H1 (cell line): Measurements from ENCODE around the gene FKBP2. TPM values are rescaled to one million over a fixed set of nuclear protein-coding genes. Genes with fewer than 3 reads are reported as not detected.

Experiments used
- CTCF ChIA-PET: fragments of 300-600 bp; sonication (Branson Sonifier 250); formaldehyde crosslinking; loops from one replicate; lab custom pipeline; 2021; ENCODE audit not compliant: partially characterized antibody; lab: Charles Lee
- POLR2A ChIA-PET: fragments of 300-600 bp; sonication (Branson Sonifier 250); formaldehyde crosslinking; loops from one replicate; lab custom pipeline; 2021; ENCODE audit warnings: inconsistent platforms; ENCODE audit not compliant: partially characterized antibody; lab: Charles Lee
- DNase-seq, 2 experiments: peaks; one replicate each; pipeline versions ENCODE4 v3.0.0 to v3.0.0-alpha.2; 2010 to 2022; ENCODE audit warnings: low spot score in 2 of 2, low read depth in 1 of 2, mixed read lengths in 1 of 2
- FAIRE-seq: peaks from 2 replicates; lab custom pipeline; 2011; peaks lifted over from hg19 to GRCh38; lab: Jason Lieb, UNC
- H2AFZ ChIP-seq: 2 replicates; pipeline ENCODE4 v1.8.1; 2012; ENCODE audit warnings: low read length, inconsistent platforms
- H2AK5ac ChIP-seq: 2 replicates; pipeline ENCODE4 v1.6.1; 2013; ENCODE audit warnings: low read depth, low read length
- H2BK120ac ChIP-seq: replicated peaks from 2 replicates; pipeline ENCODE3; 2013; ENCODE audit warnings: low read depth, low read length, inconsistent platforms
- H2BK12ac ChIP-seq: 2 replicates; pipeline ENCODE4 v1.6.1; 2013; ENCODE audit warnings: low read depth, low read length
- H2BK15ac ChIP-seq: 2 replicates; pipeline ENCODE4 v1.6.1; 2013; ENCODE audit warnings: low read length
- H2BK20ac ChIP-seq: 2 replicates; pipeline ENCODE4 v1.6.1; 2013; ENCODE audit warnings: low read length
- H2BK5ac ChIP-seq: 2 replicates; pipeline ENCODE4 v1.6.1; 2013; ENCODE audit warnings: low read depth, low read length
- H3K14ac ChIP-seq: 2 replicates; pipeline ENCODE4 v1.6.1; 2013; ENCODE audit warnings: inconsistent platforms; ENCODE audit not compliant: insufficient read length
- H3K18ac ChIP-seq: 2 replicates; pipeline ENCODE4 v1.6.1; 2013; ENCODE audit warnings: low read length; ENCODE audit errors: extremely low read depth
- H3K23ac ChIP-seq: 2 replicates; pipeline ENCODE4 v1.6.1; 2013; ENCODE audit warnings: inconsistent platforms; ENCODE audit not compliant: insufficient read length
- H3K23me2 ChIP-seq: 2 replicates; pipeline ENCODE4 v1.6.1; 2013; ENCODE audit warnings: low read depth, low read length
- H3K27ac ChIP-seq: 2 replicates; pipeline ENCODE4 v1.6.1; 2011; ENCODE audit warnings: low read depth, low read length, inconsistent platforms
- H3K27me3 ChIP-seq, 4 experiments: replicated peaks in 1 of 4; 1 replicate in 1 of 4; 2 replicates in 3 of 4; pipeline versions ENCODE4 v1.6.1 to v1.8.1; 2011 to 2013; ENCODE audit warnings: low read length in 3 of 4, mild to moderate bottlenecking in 3 of 4, inconsistent platforms in 2 of 4, mixed read lengths in 2 of 4, moderate library complexity in 1 of 4; ENCODE audit not compliant: control insufficient read depth in 3 of 4, insufficient read depth in 3 of 4; ENCODE audit errors: extremely low read depth in 1 of 4
- H3K36me3 ChIP-seq, 4 experiments: 2 replicates each; pipeline versions ENCODE4 v1.6.1 to v1.8.1; 2011 to 2013; ENCODE audit warnings: mild to moderate bottlenecking in 4 of 4, low read length in 3 of 4, moderate library complexity in 2 of 4, control low read depth in 1 of 4, inconsistent platforms in 1 of 4; ENCODE audit not compliant: insufficient read depth in 4 of 4, control insufficient read depth in 2 of 4
- H3K4ac ChIP-seq: replicated peaks from 2 replicates; pipeline ENCODE3; 2013; ENCODE audit warnings: low read length, low read depth, mixed read lengths, inconsistent platforms; ENCODE audit not compliant: insufficient read length
- H3K4me1 ChIP-seq, 4 experiments: replicated peaks in 1 of 4; 1 replicate in 1 of 4; 2 replicates in 3 of 4; pipeline versions ENCODE4 v1.6.1 to v1.8.1; 2011 to 2013; ENCODE audit warnings: low read length in 3 of 4, inconsistent platforms in 2 of 4, mixed read lengths in 1 of 4; ENCODE audit not compliant: insufficient read depth in 4 of 4, control insufficient read depth in 3 of 4
- H3K4me2 ChIP-seq, 2 experiments: 2 replicates each; pipeline versions ENCODE4 v1.6.1 to v1.8.1; 2011 to 2013; ENCODE audit warnings: low read depth in 2 of 2, low read length in 2 of 2, control low read depth in 1 of 2, inconsistent platforms in 1 of 2, mild to moderate bottlenecking in 1 of 2; ENCODE audit not compliant: insufficient read depth in 1 of 2
- H3K4me3 ChIP-seq, 4 experiments: fragments of 200-600, 300-600 bp in 1 of 4; sonication (generic), shearing (Covaris generic), sonication (Bioruptor Twin) in 1 of 4; 2 replicates each; pipeline versions ENCODE4 v1.5.1 to v1.8.1; 2011 to 2016; ENCODE audit warnings: low read length in 4 of 4, low read depth in 3 of 4, control low read depth in 2 of 4, inconsistent platforms in 2 of 4, mild to moderate bottlenecking in 2 of 4, mixed read lengths in 1 of 4, moderate library complexity in 1 of 4; ENCODE audit not compliant: insufficient read depth in 2 of 4; ENCODE audit errors: extremely low read depth in 1 of 4
- H3K56ac ChIP-seq: replicated peaks from 2 replicates; pipeline ENCODE3; 2013; ENCODE audit warnings: low read depth, mild to moderate bottlenecking, mixed read lengths, low read length, inconsistent platforms; ENCODE audit not compliant: insufficient read length
- H3K79me1 ChIP-seq: 2 replicates; pipeline ENCODE4 v1.6.1; 2013; ENCODE audit warnings: low read depth, low read length, control low read depth
- H3K79me2 ChIP-seq, 2 experiments: 2 replicates each; pipeline versions ENCODE4 v1.6.1 to v1.8.1; 2012 to 2013; ENCODE audit warnings: low read length in 2 of 2, mild to moderate bottlenecking in 2 of 2, inconsistent platforms in 1 of 2; ENCODE audit not compliant: insufficient read depth in 2 of 2, control insufficient read depth in 1 of 2
- H3K9ac ChIP-seq, 4 experiments: replicated peaks in 1 of 4; 1 replicate in 1 of 4; 2 replicates in 3 of 4; pipeline versions ENCODE4 v1.6.1 to v1.8.1; 2011 to 2013; ENCODE audit warnings: low read depth in 3 of 4, low read length in 3 of 4, control low read depth in 2 of 4, mild to moderate bottlenecking in 2 of 4, moderate library complexity in 2 of 4, inconsistent platforms in 1 of 4; ENCODE audit errors: extremely low read depth in 1 of 4
- H3K9me3 ChIP-seq, 2 experiments: 2 replicates each; pipeline versions ENCODE4 v1.6.1 to v1.8.1; 2012 to 2013; ENCODE audit warnings: mild to moderate bottlenecking in 2 of 2, moderate library complexity in 2 of 2, control low read depth in 1 of 2, inconsistent platforms in 1 of 2, low read depth in 1 of 2, low read length in 1 of 2, mixed read lengths in 1 of 2; ENCODE audit not compliant: insufficient read depth in 2 of 2
- H4K20me1 ChIP-seq, 2 experiments: replicated peaks in 1 of 2; 2 replicates each; pipeline versions ENCODE3 to v1.8.1; 2011 to 2013; ENCODE audit warnings: inconsistent platforms in 2 of 2, low read length in 2 of 2, mild to moderate bottlenecking in 1 of 2; ENCODE audit not compliant: insufficient read depth in 2 of 2, control insufficient read depth in 1 of 2
- H4K5ac ChIP-seq: 2 replicates; pipeline ENCODE4 v1.6.1; 2013; ENCODE audit warnings: low read length, low read depth, mixed read lengths, inconsistent platforms; ENCODE audit not compliant: insufficient read length
- H4K8ac ChIP-seq: 2 replicates; pipeline ENCODE4 v1.8.0; 2013; ENCODE audit warnings: mild to moderate bottlenecking, moderate library complexity, low read length, inconsistent platforms; ENCODE audit not compliant: insufficient read depth; ENCODE audit errors: extremely low read depth
- H4K91ac ChIP-seq: replicated peaks from 2 replicates; pipeline ENCODE3; 2013; ENCODE audit warnings: low read length, mixed read lengths, inconsistent platforms; ENCODE audit not compliant: insufficient read length
- CHD1 ChIP-seq: IDR thresholded peaks from 2 replicates; pipeline ENCODE4 v1.6.1; 2012; ENCODE audit warnings: low read depth, low read length, improper control_type of control experiment
- WGBS, 2 experiments: shearing (Covaris generic) in 1 of 2; methylation state at CpG; one replicate each; pipeline versions ENCODE4 v1.1.6 to v1.1.7; 2013 to 2015; ENCODE audit warnings: low lambda C conversion rate in 2 of 2, mixed read lengths in 2 of 2, inconsistent platforms in 1 of 2, low coverage in 1 of 2, missing lambda C conversion rate in 1 of 2; ENCODE audit not compliant: insufficient replicate concordance in 2 of 2, insufficient coverage in 1 of 2, insufficient read length in 1 of 2; ENCODE audit errors: extremely low coverage in 1 of 2, missing lambda C conversion rate in 1 of 2; 5-methylcytosine and 5-hydroxymethylcytosine counted together
- polyA plus RNA-seq, 7 experiments: library from polyadenylated mRNA; depleted of rRNA in 3 of 7; stranded (reverse) in 5 of 7; unstranded in 2 of 7; fragments of >200 nt in 5 of 7; fragments of 200-250 nt in 2 of 7; gene quantifications; 1 replicate in 5 of 7; 2 replicates in 1 of 7; 4 replicates in 1 of 7; pipeline versions ENCODE4 v1.2.1 to v1.2.3, GENCODE V29; 2011 to 2013; ENCODE audit warnings: missing spikeins in 2 of 7, mixed read lengths in 2 of 7
- total RNA-seq: library from RNA; stranded (reverse); fragmentation: NEBNext Ultra II Directional; extraction: Animal tissue kit (Norgen Biotek cat#: 25700); gene quantifications from 2 replicates; pipeline ENCODE4 v1.2.1, GENCODE V29; 2021

FKBP2 gene
- total and polyA plus RNA-seq, 2 of the 8 experiments (the other 6 are each of a cell fraction or from before 2014, with no cell fraction given), result 41.7 to 52.5 TPM

GRCh38 chr11:64265176-64266160 lies 24.6 kb downstream of the FKBP2 start:
- Histone ChIP-seq H2BK12ac (no peak overlapping the region), H4K5ac (no peak overlapping the region), H3K4me1 (peaks cover 0 to 11% (median 4%) of the 10 kb centered on the region in 4 experiments; a peak in 5 of 7 replicates), H2BK120ac (no peak overlapping the region), H4K91ac (no peak overlapping the region), H3K18ac (no peak overlapping the region), H3K23me2 (peaks cover 2% of the 10 kb centered on the region), H3K27me3 (no peaks in the 10 kb centered on the region), H3K4me2 (no peak overlapping the region), H2BK15ac (no peak overlapping the region), H3K56ac (no peak overlapping the region), H2AK5ac (no peak overlapping the region), H3K79me1 (no peaks in the 10 kb centered on the region), H2BK5ac (no peak overlapping the region), H4K8ac (no peak overlapping the region), H3K9ac (no peak overlapping the region), H2AFZ (no peak overlapping the region), H3K79me2 (no peaks in the 10 kb centered on the region), H2BK20ac (no peak overlapping the region), H3K4ac (no peak overlapping the region), H4K20me1 (peaks cover 4 to 13% of the 10 kb centered on the region in 2 experiments), H3K27ac (no peak overlapping the region), H3K9me3 (no peaks in the 10 kb centered on the region), H3K14ac (no peak overlapping the region), H3K4me3 (no peak overlapping the region), H3K36me3 (peaks cover 10 to 56% (median 23%) of the 10 kb centered on the region in 4 experiments), H3K23ac (no peak overlapping the region)
- no peak for DNase-seq
- no peak for FAIRE-seq
- ChIA-PET POLR2A (interaction anchor here (0.6 to 11.9 kb wide), 7 partner anchors 9 to 95 kb away, joined by 3 to 352 read pairs (median 4); partner anchors contain the start of genes FKBP2, PLCB3 and PPP1R14B), CTCF (interaction anchor here (0.6 to 8.5 kb wide), 11 partner anchors 9 to 841 kb away, joined by 3 to 102 read pairs (median 4); partner anchors contain the start of genes BAD, CATSPERZ, PLCB3 and PPP1R14B)
- WGBS, 2 experiments, result 92% methylated on average over 30 of the region's 35 CpGs; no CpG with 5 or more reads in 1 of the 2 experiments
- no peak for TF ChIP-seq CHD1
